ENCODE data around the gene FADS1. TPM values are rescaled to one million over a fixed set of nuclear protein-coding genes. Genes with fewer than 3 reads are reported as not detected.

Gene FADS1
- total RNA-seq, 2 experiments from 2014 or later, result 33.9 to 34.4 TPM

GRCh38 chr11:61800331-61801281, 16.2 kb downstream of the FADS1 start:
- no peak for TF ChIP-seq CTCF (IDR thresholded peaks at IDR 0.05)
- H3K27ac Mint-ChIP-seq, result no peak overlapping the region

GRCh38 chr11:61799665-61800284, 17.0 kb downstream of the FADS1 start:
- Mint-ChIP-seq H3K27ac (no peak overlapping the region), H3K9me3 (no peaks in the 10 kb centered on the region), H3K27me3 (no peaks in the 10 kb centered on the region), H3K4me1 (ENCODE audit: low read depth) (peaks cover 28% of the 10 kb centered on the region), H3K4me3 (no peak overlapping the region), H3K36me3 (ENCODE audit: low read depth) (peaks cover 61% of the 10 kb centered on the region)
- ATAC-seq (no peak), DNase-seq (no peak)
- intact Hi-C loops (cut with micrococcal nuclease), result no loop called here
- CTCF ChIA-PET, result interaction anchor here (1.3 to 4.4 kb wide), 6 partner anchors 13 to 282 kb away, joined by 3 to 35 read pairs (median 4); partner anchors contain the start of gene FADS1
- POLR2A ChIA-PET, result interaction anchor here (0.8 to 13.6 kb wide), 2 partner anchors 13 to 14 kb away, joined by 3 to 119 read pairs; partner anchors contain the start of gene FADS1
- TF ChIP-seq CTCF (IDR thresholded peaks at IDR 0.05), result no peak

More at GRCh38 chr11:61800331-61801281, 16.2 kb downstream of the FADS1 start:
- CTCF ChIA-PET, result interaction anchor here (1.1 to 2.4 kb wide), 5 partner anchors 14 to 307 kb away, joined by 3 to 5 read pairs (median 5); no protein-coding TSS in a partner anchor
- H3K9me3 Mint-ChIP-seq, result no peaks in the 10 kb centered on the region
- H3K36me3 Mint-ChIP-seq (ENCODE audit: low read depth), result peaks cover 53% of the 10 kb centered on the region
- H3K4me3 Mint-ChIP-seq, result no peak overlapping the region
- H3K27me3 Mint-ChIP-seq, result no peaks in the 10 kb centered on the region
- DNase-seq (no peak), ATAC-seq (no peak)
- H3K4me1 Mint-ChIP-seq (ENCODE audit: low read depth), result peaks cover 20% of the 10 kb centered on the region
- POLR2A ChIA-PET, result interaction anchor here (0.8 to 13.6 kb wide), 7 partner anchors 7 to 28 kb away, joined by 3 to 119 read pairs (median 5); partner anchors contain the start of genes FADS1, FADS2, FEN1 and TMEM258
- intact Hi-C loops (cut with micrococcal nuclease), result no loop called here

GRCh38 chr11:61797263-61797944, 19.4 kb downstream of the FADS1 start:
- intact Hi-C loops (cut with micrococcal nuclease), result no loop called here
- Mint-ChIP-seq H3K9me3 (no peaks in the 10 kb centered on the region), H3K4me3 (peak overlapping the region; percentile 9), H3K27me3 (no peaks in the 10 kb centered on the region), H3K27ac (no peak overlapping the region), H3K36me3 (ENCODE audit: low read depth) (peaks cover 60% of the 10 kb centered on the region), H3K4me1 (ENCODE audit: low read depth) (peaks cover 37% of the 10 kb centered on the region)
- POLR2A ChIA-PET, result interaction anchor here (0.8 to 13.6 kb wide), 9 partner anchors 9 to 102 kb away, joined by 3 to 119 read pairs (median 5); partner anchors contain the start of gene FADS1
- CTCF ChIA-PET, result interaction anchor here (0.6 to 4.7 kb wide), 46 partner anchors 9 to 463 kb away, joined by 3 to 49 read pairs (median 4); partner anchors contain the start of gene FADS1
- ATAC-seq, result no peak
- peak; percentile 72 for TF ChIP-seq CTCF (IDR thresholded peaks at IDR 0.05)
- DNase-seq, result peak; percentile 88

GRCh38 chr11:61795876-61796526, 20.8 kb downstream of the FADS1 start:
- H3K36me3 Mint-ChIP-seq (ENCODE audit: low read depth), result peaks cover 63% of the 10 kb centered on the region
- ATAC-seq (no peak), DNase-seq (no peak)
- CTCF ChIA-PET, result interaction anchor here (0.9 to 4.7 kb wide), 17 partner anchors 9 to 462 kb away, joined by 3 to 49 read pairs (median 6); partner anchors contain the start of gene FADS1
- POLR2A ChIA-PET, result interaction anchor here (1.6 to 13.6 kb wide), 4 partner anchors 11 to 33 kb away, joined by 5 to 119 read pairs (median 14); partner anchors contain the start of gene FADS1
- no peak overlapping the region for H3K4me3 Mint-ChIP-seq
- H3K4me1 Mint-ChIP-seq (ENCODE audit: low read depth), result peaks cover 43% of the 10 kb centered on the region
- TF ChIP-seq CTCF (IDR thresholded peaks at IDR 0.05), result no peak
- H3K9me3 Mint-ChIP-seq, result no peaks in the 10 kb centered on the region
- no peaks in the 10 kb centered on the region for H3K27me3 Mint-ChIP-seq
- no peak overlapping the region for H3K27ac Mint-ChIP-seq
- intact Hi-C loops (cut with micrococcal nuclease), result no loop called here

Measured in activated CD8-positive, alpha-beta T cell treated with anti-CD3 and anti-CD28 coated beads for 36 hours (primary cell).